Motor neuron (in vitro differentiated cells): ENCODE results near the gene ENPP1. TPM values are rescaled to one million over a fixed set of nuclear protein-coding genes. Genes with fewer than 3 reads are reported as not detected.

Experiments
- ATAC-seq, 8 experiments: fragments of 200-7000 bp; cut with Tn5 transposase; replicated peaks in 6 of 8; 2 replicates each; pipeline ENCODE4 v1.8.0; 2021; ENCODE audit warnings: mild to moderate bottlenecking in 8 of 8, moderate library complexity in 8 of 8
- H3K27ac ChIP-seq, 2 donors: fragments of 250-450 bp; sonication (Bioruptor Pico); 2 replicates each; pipeline ENCODE4 v1.9.0; 2021; ENCODE audit warnings: antibody characterized with exemption in 2 of 2, mild to moderate bottlenecking in 2 of 2, moderate library complexity in 1 of 2
- H3K4me1 ChIP-seq, 2 donors: fragments of 250-450 bp; sonication (Bioruptor Pico); replicated peaks in 1 of 2; 2 replicates each; pipeline ENCODE4 v1.6.1; 2021; ENCODE audit warnings: antibody characterized with exemption in 2 of 2, mild to moderate bottlenecking in 2 of 2, moderate library complexity in 1 of 2
- H3K4me3 ChIP-seq, 5 donors: fragments of 250-450 bp; sonication (Bioruptor Pico); 2 replicates each; pipeline ENCODE4 v1.9.0; 2021; ENCODE audit warnings: antibody characterized with exemption in 5 of 5, mild to moderate bottlenecking in 5 of 5, moderate library complexity in 4 of 5
- WGBS, 10 experiments: fragments of 450-650 bp; shearing (Covaris generic); methylation state at CpG; one replicate each; pipeline ENCODE4 v1.0.0; 2022; 5-methylcytosine and 5-hydroxymethylcytosine counted together
- in situ Hi-C, 9 experiments: fragments of 400-800 bp; cut with MboI; loops; one replicate each; pipeline ENCODE4 v1.15.0; 2021; ENCODE audit warnings: low sequenced_read_pairs in 9 of 9, low pct_unique_long_range_greater_than_20kb in 2 of 9; ENCODE audit not compliant: unreplicated experiment in 9 of 9
- total RNA-seq, 8 experiments: library from RNA; unstranded; fragments of 300-600 nt; gene quantifications; 2 replicates each; pipeline versions ENCODE4 v1.2.3 to v1.2.4, GENCODE V29; 2022

ENPP1 gene
- 10 to 100 TPM in 2 of 8 experiments, 1 to 10 TPM in 6; 1.0 to 40.2 (median 2.5) TPM for total RNA-seq

DNA sequence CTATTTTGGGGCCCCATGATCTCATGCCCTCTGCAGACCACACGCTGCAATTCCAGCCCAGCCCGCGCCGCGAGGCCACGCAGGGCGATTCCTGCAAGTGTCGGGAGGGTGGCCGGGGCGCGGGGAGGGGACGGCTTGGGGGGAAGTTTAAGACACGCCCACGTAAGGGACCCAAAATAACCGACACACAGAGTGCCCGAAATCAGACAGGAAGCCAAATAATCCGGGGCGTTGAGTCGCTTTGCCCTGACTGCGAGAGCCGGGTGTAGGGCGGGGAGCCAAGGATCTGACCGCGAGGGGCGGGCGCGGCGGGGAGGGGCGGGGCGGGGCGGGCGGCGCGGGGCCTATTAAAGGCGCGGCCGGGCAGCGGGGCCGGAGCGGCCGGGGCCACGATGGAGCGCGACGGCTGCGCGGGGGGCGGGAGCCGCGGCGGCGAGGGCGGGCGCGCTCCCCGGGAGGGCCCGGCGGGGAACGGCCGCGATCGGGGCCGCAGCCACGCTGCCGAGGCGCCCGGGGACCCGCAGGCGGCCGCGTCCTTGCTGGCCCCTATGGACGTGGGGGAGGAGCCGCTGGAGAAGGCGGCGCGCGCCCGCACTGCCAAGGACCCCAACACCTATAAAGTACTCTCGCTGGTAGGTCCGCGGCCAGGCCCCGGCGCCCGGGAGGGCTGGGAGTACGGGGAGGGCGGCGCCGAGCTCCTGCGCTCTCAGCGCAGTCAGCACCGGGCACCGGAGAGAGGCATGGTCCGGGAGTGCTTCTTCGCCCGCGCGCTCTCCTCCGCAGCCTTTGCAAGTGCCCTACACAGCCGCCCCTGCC is at the start of gene ENPP1:
Gene ENPP1, plus strand, starts transcription at position 377 of the 816 bp plus-strand sequence. Its CDS starts 16 bp downstream, at position 393.
- 0 to 7% (median 0%) methylated on average over 1 to 6 of the region's 99 CpGs; no CpG with 5 or more reads in 6 of the 10 experiments for WGBS, 10 experiments
- in situ Hi-C loops, result no loop called here
- peak within 1 kb of the TSS; percentile 54 to 89 (median 62) for H3K4me3 ChIP-seq
- peak; percentile 77 to 91 (median 87) for ATAC-seq
- no peak within 1 kb of the TSS for H3K27ac ChIP-seq
- peaks cover 0 to 3% of the 10 kb centered on the region in 2 donors for H3K4me1 ChIP-seq

DNA sequence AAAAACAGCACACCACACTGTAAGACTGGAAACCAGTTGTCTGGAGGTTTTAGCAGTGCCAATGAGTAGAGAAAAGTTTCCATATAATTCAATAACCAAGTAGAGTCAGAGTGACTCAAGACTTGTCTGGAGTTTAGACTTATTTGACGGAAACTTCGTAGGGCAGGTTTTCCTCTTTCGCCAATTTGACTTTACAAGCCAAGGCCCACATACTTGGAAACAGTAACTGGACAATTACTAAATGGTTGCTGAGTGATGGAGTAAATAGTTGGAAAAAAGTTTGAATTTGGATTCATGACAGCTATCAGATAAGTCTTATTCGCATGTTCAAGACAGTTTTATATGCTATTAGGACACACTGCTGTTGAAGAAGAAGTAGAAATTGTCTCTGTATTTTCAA is 48.9 kb upstream of the ENPP1 start:
- in situ Hi-C loops, result no loop called here
- Histone ChIP-seq H3K4me1 (peaks cover 0 to 9% of the 10 kb centered on the region in 2 donors), H3K27ac (no peak overlapping the region), H3K4me3 (no peak overlapping the region)
- 52 to 100% (median 82%) methylated on average over 1 to 4 of the region's 4 CpGs; no CpG with 5 or more reads in 2 of the 10 experiments for WGBS, 10 experiments
- ATAC-seq, result peak in 1 of 8 experiments; percentile 44

DNA sequence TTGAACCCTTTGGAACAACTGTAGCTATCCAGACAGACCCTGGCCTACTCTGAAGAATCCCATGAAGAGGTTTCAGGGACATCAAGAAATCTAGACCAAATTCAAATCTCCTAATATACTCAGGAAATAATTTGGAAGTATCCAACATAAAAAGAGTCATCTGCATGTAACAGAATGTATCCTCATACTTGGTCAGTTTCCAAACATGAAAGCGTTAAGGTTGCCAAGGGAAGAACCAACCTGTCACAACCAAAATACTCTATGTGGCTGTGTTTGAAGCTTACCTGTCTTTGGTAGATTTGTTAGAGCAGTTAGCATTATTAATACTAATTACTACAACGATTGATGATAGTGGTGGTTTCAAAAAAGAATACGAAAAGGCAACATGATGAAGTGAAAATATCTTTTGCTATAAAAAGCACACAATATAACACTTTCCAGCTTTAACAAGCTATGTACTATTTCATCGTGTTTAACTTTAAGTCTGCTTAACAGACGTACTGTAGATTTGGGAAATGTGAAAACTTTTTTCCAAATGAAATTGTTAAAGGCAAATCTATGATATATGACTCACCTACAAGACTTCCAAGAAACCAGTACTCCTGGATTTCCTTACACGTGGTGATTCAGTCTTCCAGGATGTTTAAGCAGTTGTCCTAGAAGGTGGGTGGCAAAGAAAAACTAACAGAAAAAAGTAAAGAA is 46.6 kb upstream of the ENPP1 start:
- ATAC-seq, result no peak
- 23 to 90% (median 75%) methylated on average over 2 to 6 of the region's 6 CpGs for WGBS, 10 experiments
- peaks cover 0 to 9% of the 10 kb centered on the region in 2 donors for H3K4me1 ChIP-seq
- H3K27ac ChIP-seq, result no peak overlapping the region
- no peak overlapping the region for H3K4me3 ChIP-seq
- in situ Hi-C loops, result no loop called here

DNA sequence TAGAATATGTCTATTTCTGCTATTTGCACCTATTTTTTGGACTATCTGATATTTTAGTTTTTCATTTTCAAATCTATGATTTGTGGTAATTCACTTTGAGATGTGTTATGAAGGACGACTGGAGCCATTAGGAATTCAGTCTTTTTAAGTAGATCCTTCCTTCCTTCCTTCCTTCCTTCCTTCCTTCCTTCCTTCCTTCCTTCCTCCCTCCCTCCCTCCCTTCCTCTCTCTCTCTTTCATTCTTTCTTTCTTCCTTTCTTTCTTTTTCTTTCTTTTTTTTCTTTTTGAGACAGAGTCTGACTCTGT is 46.1 kb upstream of the ENPP1 start:
- no peak overlapping the region for H3K27ac ChIP-seq
- peaks cover 0 to 9% of the 10 kb centered on the region in 2 donors for H3K4me1 ChIP-seq
- no peak for ATAC-seq
- WGBS, 10 experiments, result 89% methylated on average over 1 of the region's 1 CpG; no CpG with 5 or more reads in 9 of the 10 experiments
- in situ Hi-C loops, result no loop called here
- no peak overlapping the region for H3K4me3 ChIP-seq

DNA sequence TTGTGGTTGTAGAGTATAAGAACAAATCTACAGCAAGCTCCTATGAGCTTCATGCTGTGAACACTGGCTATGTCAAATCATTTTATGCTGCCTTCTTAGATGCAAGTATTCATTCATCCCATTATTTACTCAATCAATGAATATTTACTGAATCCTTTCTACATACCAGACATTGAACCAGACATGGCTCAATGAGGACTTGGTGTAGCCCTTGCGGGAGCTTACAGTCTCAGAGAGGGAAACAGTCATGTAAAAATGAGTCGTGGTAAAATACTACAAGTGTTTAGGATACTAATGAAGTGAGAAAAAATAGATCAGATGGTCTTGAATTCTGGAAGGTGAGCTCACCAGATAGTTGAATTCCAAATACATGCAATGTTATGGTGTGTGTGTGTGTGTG is 44.8 kb upstream of the ENPP1 start:
- Histone ChIP-seq H3K27ac (no peak overlapping the region), H3K4me3 (no peak overlapping the region), H3K4me1 (peaks cover 0 to 9% of the 10 kb centered on the region in 2 donors)
- ATAC-seq, result peak in 1 of 8 experiments; percentile 66
- in situ Hi-C loops, result no loop called here
- WGBS, 10 experiments, result 57 to 100% (median 84%) methylated on average over 1 to 2 of the region's 2 CpGs; no CpG with 5 or more reads in 3 of the 10 experiments

DNA sequence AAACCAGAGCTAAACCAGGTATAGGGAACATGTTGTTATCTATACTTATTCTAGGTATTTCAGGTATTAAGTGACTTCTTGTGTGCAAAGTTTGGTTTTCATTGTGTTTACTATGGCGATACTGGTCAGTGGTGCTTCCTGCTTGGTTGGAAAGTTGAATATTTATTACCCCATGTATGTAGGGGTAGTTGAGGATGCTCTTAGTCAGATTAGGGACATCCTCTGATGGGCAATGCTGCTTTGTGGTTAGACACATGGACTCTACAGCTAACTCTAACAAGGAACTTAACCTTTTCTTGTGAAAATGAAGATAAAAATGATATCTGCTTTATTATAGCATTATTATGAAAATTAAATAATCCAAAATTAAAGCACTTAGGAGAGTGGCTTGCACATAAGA is 44.1 kb upstream of the ENPP1 start:
- WGBS, 10 experiments, result 67 to 100% (median 100%) methylated on average over 1 of the region's 1 CpG; no CpG with 5 or more reads in 3 of the 10 experiments
- Histone ChIP-seq H3K4me3 (no peak overlapping the region), H3K27ac (no peak overlapping the region), H3K4me1 (peaks cover 0 to 9% of the 10 kb centered on the region in 2 donors)
- ATAC-seq, result no peak
- in situ Hi-C loops, result no loop called here

DNA sequence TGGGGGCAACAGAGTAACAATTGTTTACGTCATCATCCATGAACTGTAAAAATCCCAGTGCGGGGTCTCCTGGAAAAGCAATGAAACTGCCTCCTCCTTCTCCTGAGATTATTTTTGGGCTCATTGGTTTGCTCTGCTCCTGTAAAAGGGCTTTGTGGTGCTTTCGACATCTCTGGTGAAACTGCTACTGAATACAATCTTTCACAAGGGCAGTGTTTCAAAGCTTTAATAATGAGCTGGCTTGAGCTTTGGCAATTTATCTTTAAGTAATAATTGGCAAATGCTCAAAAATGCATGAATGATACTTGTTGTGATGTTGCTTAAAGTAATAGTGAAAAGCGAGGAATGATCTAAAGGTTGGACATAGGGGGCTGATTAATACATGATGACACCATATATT is 43.5 kb upstream of the ENPP1 start:
- H3K27ac ChIP-seq, result no peak overlapping the region
- peaks cover 0 to 9% of the 10 kb centered on the region in 2 donors for H3K4me1 ChIP-seq
- in situ Hi-C loops, result no loop called here
- ATAC-seq, result no peak
- WGBS, 10 experiments, result 76 to 100% (median 98%) methylated on average over 2 to 4 of the region's 4 CpGs
- no peak overlapping the region for H3K4me3 ChIP-seq

DNA sequence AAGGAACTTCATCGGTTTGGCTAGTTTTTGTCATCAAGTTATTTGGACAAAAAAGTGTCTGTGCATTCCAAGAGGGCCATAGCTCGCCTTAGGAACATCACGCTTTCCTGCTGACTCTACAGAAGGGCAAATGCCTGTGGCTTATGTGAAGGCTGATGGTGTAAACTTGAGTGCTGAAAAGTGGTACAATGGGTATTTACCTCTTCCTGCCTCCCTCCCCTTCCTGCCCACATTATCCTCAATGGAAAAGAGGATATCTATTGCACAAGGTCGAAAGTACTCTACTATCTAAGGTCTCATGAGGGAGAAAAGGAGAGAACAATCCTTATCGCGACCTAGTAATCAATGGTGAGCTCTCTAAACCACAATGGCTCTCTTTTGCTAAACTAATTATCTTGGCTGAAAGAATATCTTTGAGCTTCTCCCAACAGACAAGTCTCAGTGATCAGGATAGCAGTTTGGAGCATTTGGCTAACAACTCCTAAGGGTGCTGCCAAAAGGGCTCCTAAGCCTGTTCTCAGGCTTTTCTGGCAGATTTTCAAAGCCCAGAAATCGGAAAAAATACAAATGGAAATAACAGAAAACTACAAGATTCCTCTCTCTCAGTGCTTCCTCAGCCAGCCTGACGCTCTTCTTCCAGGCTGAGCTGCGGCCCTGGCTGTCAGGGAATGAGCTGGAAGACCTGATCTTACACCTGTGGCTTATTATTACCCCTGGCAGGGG is 42.6 kb upstream of the ENPP1 start:
- 23 to 100% (median 87%) methylated on average over 1 to 9 of the region's 9 CpGs for WGBS, 10 experiments
- in situ Hi-C loops, result no loop called here
- no peak overlapping the region for H3K27ac ChIP-seq
- H3K4me3 ChIP-seq, result no peak overlapping the region
- H3K4me1 ChIP-seq, result peaks cover 0 to 2% of the 10 kb centered on the region in 2 donors
- ATAC-seq, result no peak

DNA sequence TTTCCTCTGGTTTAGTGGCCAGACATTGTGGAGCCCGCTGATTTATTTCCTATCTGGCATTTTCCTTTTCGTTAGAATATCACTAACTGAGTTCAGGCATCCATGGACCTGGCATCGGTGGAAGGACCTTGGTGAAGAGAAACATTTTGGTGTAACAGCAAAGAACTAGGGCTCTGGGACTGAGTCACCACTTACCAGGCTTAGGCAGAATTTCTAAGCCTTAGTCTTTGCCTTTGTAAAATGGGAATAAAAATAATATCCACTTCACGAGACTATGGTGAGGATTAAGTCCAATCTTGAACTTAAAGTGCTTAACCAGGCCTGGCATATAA is 42.0 kb upstream of the ENPP1 start:
- H3K4me1 ChIP-seq, result no peaks in the 10 kb centered on the region
- no peak overlapping the region for H3K27ac ChIP-seq
- in situ Hi-C loops, result no loop called here
- WGBS, 10 experiments, result 31 to 95% (median 80%) methylated on average over 2 to 4 of the region's 4 CpGs; no CpG with 5 or more reads in 3 of the 10 experiments
- H3K4me3 ChIP-seq, result no peak overlapping the region
- no peak for ATAC-seq

DNA sequence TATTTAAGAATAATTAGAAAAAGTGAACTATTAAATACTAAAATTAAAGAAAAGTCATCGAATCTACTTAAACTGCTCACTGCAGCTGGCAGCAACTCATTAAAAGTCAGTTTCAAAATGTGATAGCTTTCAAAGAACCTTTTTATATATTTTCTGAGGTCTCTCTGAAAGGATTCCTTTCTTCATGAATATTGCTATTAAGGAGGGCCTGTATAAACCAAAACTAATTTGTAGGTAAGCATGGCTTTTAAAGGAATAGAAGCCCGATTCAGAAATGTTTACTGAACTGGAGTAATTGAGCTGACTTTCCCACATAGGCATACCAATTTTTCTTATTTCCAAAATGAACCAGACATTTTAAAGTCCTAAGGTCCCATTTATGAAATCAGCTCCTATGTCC is 41.2 kb upstream of the ENPP1 start:
- in situ Hi-C loops, result no loop called here
- WGBS, 10 experiments, result 43 to 100% (median 73%) methylated on average over 1 to 2 of the region's 2 CpGs
- H3K4me1 ChIP-seq, result no peaks in the 10 kb centered on the region
- no peak overlapping the region for H3K4me3 ChIP-seq
- no peak for ATAC-seq
- no peak overlapping the region for H3K27ac ChIP-seq

DNA sequence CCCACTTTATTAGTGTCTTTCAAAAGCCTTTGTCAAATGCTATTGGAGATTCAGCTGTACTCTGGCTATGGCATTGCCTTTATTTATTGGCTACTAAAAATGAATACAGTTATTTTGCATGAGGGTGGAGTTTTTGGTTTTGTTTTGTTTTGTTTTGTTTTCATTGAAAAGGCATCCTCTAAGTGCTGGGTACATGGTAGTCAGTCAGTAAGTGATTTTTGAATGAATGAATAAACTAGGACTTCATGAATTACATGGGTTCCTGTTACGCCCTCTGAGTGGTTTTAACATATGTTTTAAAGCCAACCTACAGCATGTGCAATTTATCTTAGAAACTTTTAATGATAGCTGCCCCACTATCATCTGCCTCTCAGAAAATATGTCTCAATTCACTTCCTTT is 38.9 kb upstream of the ENPP1 start:
- Histone ChIP-seq H3K4me1 (no peaks in the 10 kb centered on the region), H3K4me3 (no peak overlapping the region), H3K27ac (no peak overlapping the region)
- in situ Hi-C loops, result no loop called here
- 0 to 100% (median 43%) methylated on average over 1 of the region's 1 CpG; no CpG with 5 or more reads in 5 of the 10 experiments for WGBS, 10 experiments
- peak in 3 of 8 experiments; percentile 73 to 94 (median 92) for ATAC-seq

DNA sequence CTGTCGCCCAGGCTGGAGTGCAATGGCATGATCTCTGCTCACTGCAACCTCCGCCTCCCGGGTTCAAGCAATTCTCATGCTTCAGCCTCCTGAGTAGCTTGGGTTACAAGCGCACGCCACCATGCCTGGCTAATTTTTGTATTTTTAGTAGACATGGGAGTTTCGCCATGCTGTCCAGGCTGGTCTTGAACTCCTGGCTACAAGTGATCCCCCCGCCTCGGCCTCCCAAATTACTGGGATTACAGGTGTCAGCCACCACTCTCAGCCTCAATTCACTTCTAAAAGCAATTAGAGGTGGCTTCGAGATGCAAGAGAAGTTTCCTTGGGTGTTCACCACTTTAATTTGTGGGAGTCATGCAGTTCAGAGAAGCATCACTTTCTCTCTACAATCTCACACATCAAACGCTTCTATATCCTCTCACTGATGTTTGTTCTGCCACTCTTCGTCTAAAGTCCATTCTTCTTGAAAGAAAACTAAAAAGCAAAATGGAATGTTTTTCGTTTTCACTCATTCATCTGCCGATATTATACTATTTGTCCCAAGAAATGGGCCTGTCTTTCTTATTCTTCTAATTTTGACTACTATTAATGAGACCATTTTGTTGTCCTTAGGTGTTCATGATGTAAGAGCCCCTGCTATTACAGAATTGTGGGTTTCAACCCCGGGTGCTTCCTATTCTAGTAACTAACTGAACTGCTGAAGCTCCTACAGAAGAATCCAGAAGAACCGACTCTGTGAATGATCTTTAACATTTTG is 38.3 kb upstream of the ENPP1 start:
- Histone ChIP-seq H3K4me3 (no peak overlapping the region), H3K27ac (no peak overlapping the region), H3K4me1 (no peaks in the 10 kb centered on the region)
- no peak for ATAC-seq
- in situ Hi-C loops, result no loop called here
- 80 to 100% (median 91%) methylated on average over 2 to 9 of the region's 15 CpGs for WGBS, 10 experiments
